ENCODE results near the gene RNASE1.
"Not testable (repeated sequence)": the region's sequence is repeated elsewhere in the genome, so short reads cannot be mapped to it uniquely, and the experiment has no call there.

The RNASE1 gene

DNA sequence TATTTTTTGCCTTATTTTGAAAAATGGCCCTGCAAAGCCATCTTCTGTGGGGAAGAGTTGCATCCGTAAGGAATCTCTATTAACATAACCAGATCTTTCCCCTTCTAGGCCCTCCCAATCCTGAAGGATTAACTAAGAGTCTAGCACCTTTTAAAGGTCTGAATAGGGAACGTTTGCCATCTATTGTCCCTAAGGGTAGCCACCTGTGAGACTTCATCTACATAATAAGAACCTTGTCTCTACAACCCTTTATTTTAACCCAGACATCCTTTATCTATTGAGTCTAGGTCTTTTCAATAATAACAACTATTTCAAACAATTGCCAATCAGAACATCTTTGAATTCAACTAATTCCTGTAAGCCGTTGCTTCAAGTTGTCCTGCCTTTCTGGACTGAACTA lies 30.0 kb downstream of the RNASE1 start:
- no peak for DNase-seq (ENCODE audit: low read depth)

DNA sequence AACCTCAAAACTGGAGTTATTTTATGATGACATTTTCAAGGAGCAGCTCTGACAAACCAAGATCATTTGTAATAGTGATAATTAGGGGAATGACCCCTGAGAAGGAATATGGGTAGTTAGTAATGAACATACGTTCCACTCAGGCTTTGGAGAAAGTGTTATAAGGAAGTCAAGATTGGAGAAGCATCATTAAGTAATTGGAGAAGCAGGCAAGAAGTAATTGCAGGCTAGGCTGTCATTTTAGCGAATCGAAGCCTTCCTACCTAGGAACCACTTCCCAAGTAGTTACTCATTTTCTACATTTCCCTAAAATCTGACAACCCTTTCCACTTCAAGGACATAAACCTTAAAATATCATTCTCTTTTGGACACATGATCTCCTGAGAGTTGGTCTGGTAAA lies 33.2 kb downstream of the RNASE1 start:
- no peak for DNase-seq (ENCODE audit: low read depth)

GRCh38 chr14:20768593-20768892 lies 34.1 kb downstream of the RNASE1 start:
- DNase-seq (ENCODE audit: low read depth), result no peak

- DNase-seq (ENCODE audit: low read depth), result no peak
These were observed 41.7 kb downstream of the RNASE1 start for GRCh38 chr14:20760950-20761349.

DNA sequence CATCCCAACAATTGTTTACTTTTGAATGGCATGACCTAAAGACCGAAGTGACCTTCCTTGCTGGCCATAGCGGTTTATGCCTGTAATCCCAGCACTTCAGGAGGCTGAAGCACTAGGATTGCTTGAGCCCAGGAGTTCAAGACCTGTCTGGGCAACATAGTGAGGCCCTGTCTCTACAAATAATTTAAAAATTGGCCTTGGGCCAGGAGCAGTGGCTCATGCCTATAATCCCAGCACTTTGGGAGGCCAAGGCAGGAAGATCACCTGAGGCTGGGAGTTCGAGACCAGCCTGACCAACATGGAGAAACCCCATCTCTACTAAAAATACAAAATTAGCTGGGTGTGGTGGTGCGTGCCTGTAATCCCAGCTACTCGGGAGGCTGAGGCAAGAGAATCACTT lies 43.2 kb downstream of the RNASE1 start:
- not testable (repeated sequence) for DNase-seq (ENCODE audit: low read depth)

DNA sequence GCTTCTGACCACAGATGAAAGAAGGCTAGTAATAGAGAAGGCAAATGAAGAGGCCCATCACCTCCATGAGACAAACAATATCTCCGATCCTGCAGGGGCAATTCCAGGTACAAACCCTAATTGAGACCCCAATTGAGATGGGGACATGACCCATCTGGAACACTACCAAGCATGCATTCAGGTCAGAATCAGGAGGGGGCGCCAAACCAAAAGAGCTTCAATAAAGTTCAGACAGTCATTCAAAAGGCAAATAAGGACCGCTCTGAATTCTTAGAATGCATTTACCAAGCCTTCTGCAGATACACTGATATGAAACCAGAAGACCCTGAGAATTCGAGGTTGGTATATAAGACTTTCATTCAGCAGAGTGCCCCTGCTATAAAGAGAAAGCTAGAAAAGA lies 44.7 kb downstream of the RNASE1 start:
- no peak for DNase-seq (ENCODE audit: low read depth)

DNA sequence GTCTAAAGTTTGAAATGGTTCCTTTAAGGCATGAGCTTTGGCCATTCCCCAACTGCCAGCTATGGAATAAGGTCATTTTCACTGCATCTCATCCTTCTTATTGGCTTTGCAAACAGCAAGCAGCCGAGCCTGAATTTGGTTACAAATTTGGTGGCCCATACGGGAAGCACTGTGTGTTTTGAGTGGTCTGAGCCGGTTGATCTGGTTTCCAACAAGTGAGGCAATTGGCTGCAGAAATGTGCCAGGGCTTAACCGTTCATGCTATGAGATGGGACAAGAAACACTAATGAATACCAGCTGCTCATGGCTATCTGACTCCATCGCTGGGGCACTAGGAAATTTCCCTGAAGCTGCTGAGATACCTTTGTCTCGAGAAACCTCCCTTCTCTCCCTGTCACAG lies 47.6 kb downstream of the RNASE1 start:
- no peak for DNase-seq (ENCODE audit: low read depth)

DNA sequence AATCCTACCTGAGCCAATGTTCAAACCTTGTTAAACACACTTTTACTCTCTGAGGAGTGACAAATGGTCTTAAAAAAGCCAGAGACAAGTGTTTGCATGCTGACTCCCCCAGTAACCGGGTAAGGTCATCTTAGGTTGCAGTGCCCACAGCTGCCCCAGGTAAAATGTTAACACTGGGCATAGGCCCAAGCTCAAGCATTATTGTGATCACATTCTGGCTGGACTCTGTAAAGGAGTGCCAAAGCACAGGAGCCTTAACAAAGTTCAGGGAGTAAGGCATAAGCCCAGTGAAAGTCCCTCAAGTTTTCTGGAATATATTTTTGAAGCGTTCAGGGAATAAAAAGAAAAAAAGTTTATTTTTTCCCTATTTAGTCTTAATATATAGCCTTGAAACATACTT lies 48.3 kb downstream of the RNASE1 start:
- no peak for DNase-seq (ENCODE audit: low read depth)

- DNase-seq (ENCODE audit: low read depth), result no peak
These were observed 50.6 kb downstream of the RNASE1 start for GRCh38 chr14:20751963-20752562.
